Vagina (tissue), 2 donors: ENCODE measurements around the gene DHX15. TPM values are rescaled to one million over a fixed set of nuclear protein-coding genes. Genes with fewer than 3 reads are reported as not detected.

Experiments
- DNase-seq, 2 donors: peaks; one replicate each; pipeline ENCODE4 v3.0.0-alpha.2; 2017; ENCODE audit errors: extremely low spot score in 2 of 2
- H3K27ac ChIP-seq: fragments of 200-600 bp; sonication (generic); one replicate; pipeline ENCODE4 v1.5.1; 2019
- H3K27me3 ChIP-seq: fragments of 200-600 bp; sonication (generic); one replicate; pipeline ENCODE4 v1.5.1; 2019
- H3K36me3 ChIP-seq, 2 donors: fragments of 200-600 bp; sonication (generic); one replicate each; pipeline ENCODE4 v1.5.1; 2017 to 2019
- H3K4me1 ChIP-seq: fragments of 200-600 bp; sonication (generic); one replicate; pipeline ENCODE4 v1.5.1; 2019
- H3K4me3 ChIP-seq, 2 donors: fragments of 200-600 bp; sonication (generic); 1 replicate in 1 of 2; 2 replicates in 1 of 2; pipeline ENCODE4 v1.5.1; 2016 to 2019
- H3K9me3 ChIP-seq: fragments of 200-600 bp; sonication (generic); one replicate; pipeline ENCODE4 v1.5.1; 2019
- POLR2A ChIP-seq, 2 donors: fragments of 450-650 bp; IDR thresholded peaks; one replicate each; pipeline ENCODE4 v1.6.1; 2017; ENCODE audit warnings: antibody characterized with exemption in 2 of 2, mild to moderate bottlenecking in 2 of 2, moderate library complexity in 2 of 2
- POLR2AphosphoS5 ChIP-seq, 2 donors: sonication (generic); formaldehyde crosslinking; IDR thresholded peaks; one replicate each; pipeline ENCODE4 v1.9.0; 2017; ENCODE audit warnings: antibody characterized with exemption in 2 of 2, mild to moderate bottlenecking in 2 of 2, low read depth in 1 of 2; ENCODE audit not compliant: insufficient read depth in 1 of 2
- intact Hi-C: fragments of 100-400 bp; cut with DNase I; formaldehyde crosslinking; loops from one replicate; pipeline ENCODE4 v1.15.1; 2023
- total RNA-seq: library from RNA; depleted of rRNA; stranded (reverse); fragments of >200 nt; gene quantifications from one replicate; pipeline ENCODE4 v1.2.3, GENCODE V29; 2016
- TF ChIP-seq, protein P1 (sequence below), 3 experiments: fragments of 450-650 bp in 2 of 3; fragments of 200-600 bp in 1 of 3; sonication (generic) in 1 of 3; IDR thresholded peaks; one replicate each; pipeline ENCODE4 v1.5.1; 2017 to 2019; ENCODE audit warnings: antibody characterized with exemption in 3 of 3, mild to moderate bottlenecking in 2 of 3, moderate library complexity in 2 of 3

Gene DHX15
- total RNA-seq, 1 donor from 2014 or later: 140 TPM

DNA sequence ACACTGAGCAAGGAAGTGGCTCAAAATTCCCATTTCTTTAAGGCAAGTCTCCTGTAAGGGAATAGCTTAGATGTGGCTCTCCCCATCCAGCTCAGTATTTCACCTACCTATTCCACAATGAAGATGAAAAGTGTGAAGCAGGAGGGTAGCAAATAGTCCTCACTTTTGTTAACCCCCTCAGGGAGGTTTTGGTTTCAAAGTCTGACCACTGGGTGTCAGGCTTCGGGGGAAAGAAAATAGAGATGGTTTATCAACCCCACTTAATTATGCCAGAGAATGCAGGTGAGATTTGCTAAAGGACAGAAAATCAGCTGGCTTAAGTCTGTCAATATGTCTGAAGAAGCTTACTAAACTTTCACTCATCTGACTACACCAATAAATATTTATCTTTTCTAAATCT is 69.5 kb downstream of the DHX15 start:
- no peak for DNase-seq
- intact Hi-C loops: no loop called here
- Histone ChIP-seq H3K9me3 (no peaks in the 10 kb centered on the region), H3K4me1 (peaks cover 18% of the 10 kb centered on the region), H3K4me3 (no peak overlapping the region), H3K27ac (no peak overlapping the region), H3K36me3 (peaks cover 0 to 5% of the 10 kb centered on the region in 2 donors), H3K27me3 (no peaks in the 10 kb centered on the region)
- TF ChIP-seq POLR2A (IDR thresholded peaks at IDR 0.05): no peak
- TF ChIP-seq POLR2AphosphoS5 (IDR thresholded peaks at IDR 0.05; ENCODE audit: insufficient read depth in 1 of 2, low read depth in 1 of 2): no peak
- TF ChIP-seq, protein P1, sequence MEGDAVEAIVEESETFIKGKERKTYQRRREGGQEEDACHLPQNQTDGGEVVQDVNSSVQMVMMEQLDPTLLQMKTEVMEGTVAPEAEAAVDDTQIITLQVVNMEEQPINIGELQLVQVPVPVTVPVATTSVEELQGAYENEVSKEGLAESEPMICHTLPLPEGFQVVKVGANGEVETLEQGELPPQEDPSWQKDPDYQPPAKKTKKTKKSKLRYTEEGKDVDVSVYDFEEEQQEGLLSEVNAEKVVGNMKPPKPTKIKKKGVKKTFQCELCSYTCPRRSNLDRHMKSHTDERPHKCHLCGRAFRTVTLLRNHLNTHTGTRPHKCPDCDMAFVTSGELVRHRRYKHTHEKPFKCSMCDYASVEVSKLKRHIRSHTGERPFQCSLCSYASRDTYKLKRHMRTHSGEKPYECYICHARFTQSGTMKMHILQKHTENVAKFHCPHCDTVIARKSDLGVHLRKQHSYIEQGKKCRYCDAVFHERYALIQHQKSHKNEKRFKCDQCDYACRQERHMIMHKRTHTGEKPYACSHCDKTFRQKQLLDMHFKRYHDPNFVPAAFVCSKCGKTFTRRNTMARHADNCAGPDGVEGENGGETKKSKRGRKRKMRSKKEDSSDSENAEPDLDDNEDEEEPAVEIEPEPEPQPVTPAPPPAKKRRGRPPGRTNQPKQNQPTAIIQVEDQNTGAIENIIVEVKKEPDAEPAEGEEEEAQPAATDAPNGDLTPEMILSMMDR (IDR thresholded peaks at IDR 0.05): no peak

DNA sequence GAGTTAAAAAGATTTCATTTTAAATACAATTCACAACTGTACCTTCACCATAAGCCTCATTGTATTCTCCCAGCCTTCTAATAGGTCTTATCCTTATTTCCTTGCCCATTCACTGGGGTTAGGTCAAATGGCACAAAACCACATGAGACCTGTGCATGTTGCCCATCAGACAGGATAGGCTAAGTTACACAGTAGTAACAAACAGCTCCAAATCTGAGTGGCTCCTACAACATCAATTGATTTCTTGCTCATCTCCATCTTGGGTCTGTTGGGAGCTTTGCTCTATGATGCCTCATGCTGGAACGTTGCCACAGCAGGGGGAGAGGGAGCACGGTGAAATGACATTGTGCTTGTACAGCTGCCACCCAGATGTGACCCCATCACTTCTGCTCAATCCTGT is 70.6 kb downstream of the DHX15 start:
- DNase-seq: no peak
- H3K27me3 ChIP-seq: no peaks in the 10 kb centered on the region
- intact Hi-C loops: no loop called here
- H3K27ac ChIP-seq: no peak overlapping the region
- TF ChIP-seq POLR2AphosphoS5 (IDR thresholded peaks at IDR 0.05; ENCODE audit: insufficient read depth in 1 of 2, low read depth in 1 of 2) (no peak), POLR2A (IDR thresholded peaks at IDR 0.05) (no peak)
- TF ChIP-seq, protein P1 (IDR thresholded peaks at IDR 0.05): no peak
- no peak overlapping the region for H3K4me3 ChIP-seq
- H3K9me3 ChIP-seq: no peaks in the 10 kb centered on the region
- peaks cover 13% of the 10 kb centered on the region for H3K4me1 ChIP-seq
- H3K36me3 ChIP-seq: peaks cover 0 to under 1% of the 10 kb centered on the region in 2 donors

GRCh38 chr4:24511371-24512063 is 72.8 kb downstream of the DHX15 start:
- H3K9me3 ChIP-seq: no peaks in the 10 kb centered on the region
- TF ChIP-seq POLR2A (IDR thresholded peaks at IDR 0.05): no peak
- TF ChIP-seq, protein P1 (IDR thresholded peaks at IDR 0.05): no peak
- H3K4me3 ChIP-seq: no peak overlapping the region
- intact Hi-C loops: no loop called here
- no peaks in the 10 kb centered on the region for H3K4me1 ChIP-seq
- H3K36me3 ChIP-seq: no peaks in the 10 kb centered on the region
- no peaks in the 10 kb centered on the region for H3K27me3 ChIP-seq
- no peak overlapping the region for H3K27ac ChIP-seq
- DNase-seq: no peak

DNA sequence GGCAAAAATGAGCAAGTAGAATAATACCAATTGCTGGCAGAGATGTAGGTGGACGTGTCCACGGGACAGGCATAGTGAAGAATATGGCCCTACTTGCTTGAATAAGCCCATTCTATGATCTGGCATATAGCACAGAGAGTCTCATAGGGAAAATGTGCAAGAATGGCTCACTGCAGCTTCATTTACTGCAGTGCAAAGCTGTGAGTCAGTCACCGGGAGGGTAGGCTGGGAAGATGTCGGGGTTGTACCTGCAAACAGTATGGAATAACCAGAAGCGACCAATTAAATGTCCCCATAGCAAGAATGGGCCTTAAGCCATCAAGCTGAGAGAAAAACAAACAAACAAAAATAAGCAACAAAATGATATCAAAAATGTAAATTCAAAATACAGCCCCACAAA is 74.3 kb downstream of the DHX15 start:
- no peaks in the 10 kb centered on the region for H3K9me3 ChIP-seq
- H3K4me3 ChIP-seq: no peak overlapping the region
- intact Hi-C loops: no loop called here
- DNase-seq: no peak
- H3K36me3 ChIP-seq: no peaks in the 10 kb centered on the region
- H3K4me1 ChIP-seq: no peaks in the 10 kb centered on the region
- no peaks in the 10 kb centered on the region for H3K27me3 ChIP-seq
- TF ChIP-seq POLR2A (IDR thresholded peaks at IDR 0.05) (no peak), POLR2AphosphoS5 (IDR thresholded peaks at IDR 0.05; ENCODE audit: insufficient read depth in 1 of 2, low read depth in 1 of 2) (no peak)
- TF ChIP-seq, protein P1 (IDR thresholded peaks at IDR 0.05): no peak
- no peak overlapping the region for H3K27ac ChIP-seq

DNA sequence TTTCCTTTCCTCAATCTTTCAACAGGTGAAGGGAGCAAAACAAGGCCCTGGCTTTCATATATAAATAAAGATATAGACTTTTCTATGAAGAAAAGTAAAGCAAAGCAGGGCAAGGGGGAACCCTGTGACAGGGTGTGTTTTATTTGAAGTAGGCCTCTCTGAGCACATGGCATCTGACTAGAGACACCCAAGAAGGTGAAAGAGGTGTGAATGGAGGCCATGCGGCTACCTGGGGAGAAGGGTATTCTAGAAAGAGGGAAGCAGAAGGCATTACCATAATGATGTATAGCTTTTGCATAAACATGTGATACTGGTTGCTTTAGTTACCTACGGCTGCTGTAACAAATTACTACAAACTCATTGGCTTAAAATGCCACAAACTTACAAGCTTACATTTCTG is 75.8 kb downstream of the DHX15 start:
- H3K36me3 ChIP-seq: no peaks in the 10 kb centered on the region
- no peak overlapping the region for H3K4me3 ChIP-seq
- intact Hi-C loops: no loop called here
- H3K27ac ChIP-seq: no peak overlapping the region
- no peaks in the 10 kb centered on the region for H3K9me3 ChIP-seq
- H3K4me1 ChIP-seq: no peaks in the 10 kb centered on the region
- DNase-seq: no peak
- no peaks in the 10 kb centered on the region for H3K27me3 ChIP-seq
- TF ChIP-seq, protein P1 (IDR thresholded peaks at IDR 0.05): no peak
- TF ChIP-seq POLR2A (IDR thresholded peaks at IDR 0.05) (no peak), POLR2AphosphoS5 (IDR thresholded peaks at IDR 0.05; ENCODE audit: insufficient read depth in 1 of 2, low read depth in 1 of 2) (no peak)
